ENCODE measurements around the gene GLS. TPM values are rescaled to one million over a fixed set of nuclear protein-coding genes. Genes with fewer than 3 reads are reported as not detected.

Gene GLS
- total and polyA plus RNA-seq, 9 donors: 20.2 to 141 (median 76.0) TPM

- Histone ChIP-seq H3K27ac (peak overlapping the region in 1 of 2 donors; percentile 15), H3K27me3 (no peaks in the 10 kb centered on the region), H3K9me3 (no peaks in the 10 kb centered on the region), H3K36me3 (no peaks in the 10 kb centered on the region), H3K4me3 (no peak overlapping the region), H3K4me1 (ENCODE audit: insufficient read depth) (peaks cover 6% of the 10 kb centered on the region)
- no peak for TF ChIP-seq POLR2A (IDR thresholded peaks at IDR 0.05)
- TF ChIP-seq CTCF (IDR thresholded peaks at IDR 0.05): no peak
- no peak for TF ChIP-seq EP300 (IDR thresholded peaks at IDR 0.05)
- intact Hi-C loops (cut with DNase I): loop anchor here in 1 of 4 donors (10.0 kb wide), 1 partner anchor 62 kb away; the partner anchor contains the start of gene GLS
- no peak for DNase-seq
- 3 to 11% (median 4%) methylated on average over 1 of the region's 1 CpG for WGBS, 3 donors
Observed at GRCh38 chr2:190947141-190947540, 66.5 kb downstream of the GLS start.

- Histone ChIP-seq H3K36me3 (no peaks in the 10 kb centered on the region), H3K4me3 (no peak overlapping the region), H3K27me3 (no peaks in the 10 kb centered on the region), H3K9me3 (no peaks in the 10 kb centered on the region), H3K27ac (peak overlapping the region in 1 of 2 donors; percentile 15), H3K4me1 (ENCODE audit: insufficient read depth) (peaks cover 6% of the 10 kb centered on the region)
- WGBS, 3 donors: 5 to 6% (median 5%) methylated on average over 2 of the region's 2 CpGs
- no peak for DNase-seq
- no peak for TF ChIP-seq POLR2A (IDR thresholded peaks at IDR 0.05)
- TF ChIP-seq EP300 (IDR thresholded peaks at IDR 0.05): no peak
- no peak for TF ChIP-seq CTCF (IDR thresholded peaks at IDR 0.05)
- intact Hi-C loops (cut with DNase I): loop anchor here in 1 of 4 donors (10.0 kb wide), 1 partner anchor 63 kb away; the partner anchor contains the start of gene GLS
Observed at GRCh38 chr2:190947711-190948251, 67.2 kb downstream of the GLS start.

- 44 to 51% (median 47%) methylated on average over 2 of the region's 2 CpGs for WGBS, 3 donors
- H3K27me3 ChIP-seq: no peaks in the 10 kb centered on the region
- no peak overlapping the region for H3K4me3 ChIP-seq
- no peak for DNase-seq
- no peaks in the 10 kb centered on the region for H3K9me3 ChIP-seq
- H3K4me1 ChIP-seq (ENCODE audit: insufficient read depth): peaks cover 9% of the 10 kb centered on the region
- TF ChIP-seq CTCF (IDR thresholded peaks at IDR 0.05): no peak
- no peak for TF ChIP-seq POLR2A (IDR thresholded peaks at IDR 0.05)
- no peak for TF ChIP-seq EP300 (IDR thresholded peaks at IDR 0.05)
- no peaks in the 10 kb centered on the region for H3K36me3 ChIP-seq
- H3K27ac ChIP-seq: peak overlapping the region in 1 of 2 donors; percentile 15
- intact Hi-C loops (cut with DNase I): loop anchor here in 1 of 4 donors (10.0 kb wide), 1 partner anchor 64 kb away; the partner anchor contains the start of gene GLS
Observed at GRCh38 chr2:190948671-190949070, 68.0 kb downstream of the GLS start.

GRCh38 chr2:190950566-190950991 lies 70.0 kb downstream of the GLS start:
- intact Hi-C loops (cut with DNase I): no loop called here
- peaks cover 9% of the 10 kb centered on the region for H3K4me1 ChIP-seq (ENCODE audit: insufficient read depth)
- no peaks in the 10 kb centered on the region for H3K36me3 ChIP-seq
- 89 to 93% (median 92%) methylated on average over 3 of the region's 3 CpGs for WGBS, 3 donors
- no peaks in the 10 kb centered on the region for H3K27me3 ChIP-seq
- H3K9me3 ChIP-seq: no peaks in the 10 kb centered on the region
- no peak overlapping the region for H3K27ac ChIP-seq
- no peak for DNase-seq
- TF ChIP-seq POLR2A (IDR thresholded peaks at IDR 0.05) (no peak), CTCF (IDR thresholded peaks at IDR 0.05) (no peak), EP300 (IDR thresholded peaks at IDR 0.05) (no peak)
- no peak overlapping the region for H3K4me3 ChIP-seq
